GM23338 (cell line): ENCODE results near the gene STOM. TPM values are rescaled to one million over a fixed set of nuclear protein-coding genes. Genes with fewer than 3 reads are reported as not detected.

Experiments
- ATAC-seq: fragments of 200-7000 bp; cut with Tn5 transposase; 3 replicates; pipeline ENCODE4 v1.9.1; 2020
- DNase-seq: peaks from one replicate; pipeline ENCODE4 v3.0.0-alpha.2; 2015; ENCODE audit warnings: low spot score
- H2AFZ ChIP-seq: fragments of 200-600 bp; sonication (generic); 2 replicates; pipeline ENCODE4 v1.8.0; 2016; ENCODE audit warnings: antibody characterized with exemption, mild to moderate bottlenecking, moderate library complexity
- H3F3A ChIP-seq: fragments of 200-600 bp; sonication (generic); replicated peaks from 2 replicates; pipeline ENCODE4 v1.8.0; 2017; ENCODE audit warnings: antibody characterized with exemption, mixed run types, low read depth
- H3K27ac ChIP-seq: fragments of 200-600 bp; sonication (generic); 2 replicates; pipeline ENCODE4 v1.6.1; 2016; ENCODE audit warnings: low read depth
- H3K27me3 ChIP-seq: fragments of 200-600 bp; sonication (generic); 2 replicates; pipeline ENCODE4 v1.8.0; 2016; ENCODE audit warnings: mild to moderate bottlenecking, mixed run types, moderate library complexity; ENCODE audit not compliant: insufficient read depth
- H3K36me3 ChIP-seq: fragments of 200-600 bp; sonication (generic); 2 replicates; pipeline ENCODE4 v1.8.0; 2016; ENCODE audit warnings: mild to moderate bottlenecking; ENCODE audit not compliant: insufficient read depth
- H3K4me1 ChIP-seq: fragments of 200-600 bp; sonication (generic); 2 replicates; pipeline ENCODE4 v1.8.0; 2016; ENCODE audit warnings: mild to moderate bottlenecking, moderate library complexity; ENCODE audit not compliant: insufficient read depth
- H3K4me2 ChIP-seq: fragments of 200-600 bp; sonication (generic); 2 replicates; pipeline ENCODE4 v1.7.1; 2017; ENCODE audit warnings: mixed run types
- H3K4me3 ChIP-seq: fragments of 200-600 bp; sonication (generic); 2 replicates; pipeline ENCODE4 v1.6.1; 2016; ENCODE audit warnings: mixed run types
- H3K79me2 ChIP-seq: fragments of 200-600 bp; sonication (generic); replicated peaks from 2 replicates; pipeline ENCODE4 v1.8.0; 2017; ENCODE audit warnings: mild to moderate bottlenecking; ENCODE audit not compliant: insufficient read depth
- H3K9me2 ChIP-seq: fragments of 200-600 bp; sonication (generic); 2 replicates; pipeline ENCODE4 v1.8.0; 2017; ENCODE audit not compliant: insufficient read depth
- H4K20me1 ChIP-seq: fragments of 200-600 bp; sonication (generic); replicated peaks from 2 replicates; pipeline ENCODE4 v1.8.0; 2017; ENCODE audit warnings: mild to moderate bottlenecking; ENCODE audit not compliant: insufficient read depth
- H3K27ac Mint-ChIP-seq: 2 replicates; pipeline ENCODE4 v1.8.0; 2020; ENCODE audit warnings: inconsistent platforms, mild to moderate bottlenecking, moderate library complexity, mixed read lengths
- H3K27me3 Mint-ChIP-seq: 3 replicates; pipeline ENCODE4 v1.8.0; 2022; ENCODE audit warnings: low read depth, mild to moderate bottlenecking, moderate library complexity, mixed read lengths, inconsistent platforms; ENCODE audit not compliant: insufficient read depth, poor library complexity
- H3K36me3 Mint-ChIP-seq: 3 replicates; pipeline ENCODE4 v1.8.0; 2021; ENCODE audit warnings: low read depth, mild to moderate bottlenecking, inconsistent platforms, moderate library complexity, mixed read lengths
- H3K4me1 Mint-ChIP-seq: 3 replicates; pipeline ENCODE4 v1.8.0; 2020; ENCODE audit warnings: mild to moderate bottlenecking, inconsistent platforms, mixed read lengths
- H3K4me3 Mint-ChIP-seq: 3 replicates; pipeline ENCODE4 v1.8.0; 2021; ENCODE audit warnings: moderate library complexity, mild to moderate bottlenecking, inconsistent platforms, mixed read lengths
- H3K9me3 Mint-ChIP-seq: 3 replicates; pipeline ENCODE4 v1.8.0; 2020; ENCODE audit warnings: moderate library complexity, mild to moderate bottlenecking, inconsistent platforms, mixed read lengths
- CTCF ChIP-seq, 2 experiments: fragments of 200-600 bp in 1 of 2; sonication (generic) in 1 of 2; conservative IDR thresholded peaks; 2 replicates each; pipeline versions ENCODE4 v1.5.1 to v1.6.1; 2016 to 2017; ENCODE audit warnings: antibody characterized with exemption in 2 of 2, low read depth in 2 of 2, mild to moderate bottlenecking in 2 of 2, moderate library complexity in 1 of 2
- ETS1 ChIP-seq: IDR thresholded peaks from 2 replicates; pipeline ENCODE4 v1.6.1; 2016; ENCODE audit warnings: antibody characterized with exemption
- EZH2 ChIP-seq: fragments of 200-600 bp; sonication (generic); IDR thresholded peaks from one replicate; pipeline ENCODE4 v1.8.0; 2017; ENCODE audit warnings: antibody characterized with exemption, mild to moderate bottlenecking, low read depth; ENCODE audit not compliant: unreplicated experiment
- EZH2phosphoT487 ChIP-seq: fragments of 200-600 bp; sonication (generic); IDR thresholded peaks from one replicate; pipeline ENCODE4 v1.8.1; 2018; ENCODE audit warnings: antibody characterized with exemption; ENCODE audit not compliant: unreplicated experiment
- NANOG ChIP-seq: IDR thresholded peaks from 2 replicates; pipeline ENCODE4 v1.6.1; 2016; ENCODE audit warnings: antibody characterized with exemption, borderline replicate concordance
- ZNF114 ChIP-seq: fragments of 250-450 bp; sonication (Bioruptor Pico); IDR thresholded peaks from 2 replicates; pipeline ENCODE4 v1.5.0; 2020; ENCODE audit warnings: mild to moderate bottlenecking, moderate library complexity
- ZNF462 ChIP-seq: fragments of 250-450 bp; sonication (Bioruptor Pico); IDR thresholded peaks from 2 replicates; pipeline ENCODE4 v1.5.0; 2020; ENCODE audit warnings: mild to moderate bottlenecking, moderate library complexity
- polyA plus RNA-seq: library from polyadenylated mRNA; unstranded; fragments of >200 nt; fragmentation: Nextera tagmentation; extraction: Ambion mirVana; gene quantifications from 2 replicates; pipeline ENCODE4 v1.2.1, GENCODE V29; 2016
- total RNA-seq: library from RNA; depleted of rRNA; stranded (reverse); fragments of >200 nt; shearing (Covaris generic); gene quantifications from 2 replicates; pipeline ENCODE4 v1.2.3, GENCODE V29; 2014

STOM gene
- total and polyA plus RNA-seq, 2 experiments from 2014 or later = 29.4 to 51.1 TPM

GRCh38 chr9:121362813-121363621 lies 7.0 kb downstream of the STOM start (continued):
- TF ChIP-seq ZNF462 (CRISPR knock-in tag) = no peak

- Histone ChIP-seq H3K9me2 (no peaks in the 10 kb centered on the region), H4K20me1 (no peaks in the 10 kb centered on the region; the same call in 1 of the 2 replicates), H3F3A (no peaks in the 10 kb centered on the region), H3K36me3 (no peaks in the 10 kb centered on the region), H3K27ac (no peak overlapping the region), H3K4me1 (0 out of 2 replicates have a peak, but pooled peaks cover 6% of the 10 kb centered on the region), H3K79me2 (peaks cover 10% of the 10 kb centered on the region; the same call in 1 of the 2 replicates), H3K4me3 (no peak overlapping the region), H2AFZ (no peak overlapping the region), H3K4me2 (no peak overlapping the region), H3K27me3 (no peaks in the 10 kb centered on the region)
- DNase-seq = no peak
- Mint-ChIP-seq H3K36me3 (no peaks in the 10 kb centered on the region), H3K27ac (no peak overlapping the region), H3K4me1 (no peaks in the 10 kb centered on the region), H3K4me3 (no peak overlapping the region), H3K27me3 (no peaks in the 10 kb centered on the region), H3K9me3 (no peaks in the 10 kb centered on the region)
- no peak for ATAC-seq
- TF ChIP-seq EZH2phosphoT487 = no peak
- TF ChIP-seq EZH2 = no peak
- TF ChIP-seq ETS1 = no peak
- no peak for TF ChIP-seq ZNF114 (CRISPR knock-in tag)
- TF ChIP-seq CTCF (conservative IDR thresholded peaks at IDR 0.05; ENCODE audit: low read depth in 2 of 2) = no peak
- TF ChIP-seq NANOG = no peak
Measured at GRCh38 chr9:121360601-121361374, 9.3 kb downstream of the STOM start.
